NCI-H774 (cell line): ENCODE data around the gene BRCA1.
A peak's percentile ranks its signal among the peaks of the same experiment; 100 is the strongest.
"Not testable (repeated sequence)": the region's sequence is repeated elsewhere in the genome, so short reads cannot be mapped to it uniquely, and the experiment has no call there.

Source experiments
- DNase-seq: peaks from one replicate; lab custom pipeline; 2025; lab: John Stamatoyannopoulos, UW

Gene BRCA1

GRCh38 chr17:43000894-43001293, 124.3 kb downstream of the BRCA1 start:
- DNase-seq: not testable (repeated sequence)

- DNase-seq: no peak
These were observed 126.1 kb downstream of the BRCA1 start for GRCh38 chr17:42999003-42999525.

GRCh38 chr17:42997984-42998938, 126.9 kb downstream of the BRCA1 start, which contains the start of gene RPL27:
Gene RPL27, plus strand, starts transcription at chr17:42998419. Its CDS starts 332 bp downstream, at chr17:42998751.
- DNase-seq: peak; percentile 100

GRCh38 chr17:42997390-42997983, 127.7 kb downstream of the BRCA1 start:
- peak; percentile 48 for DNase-seq
